ENCODE data around the gene FAM170A. TPM values are rescaled to one million over a fixed set of nuclear protein-coding genes. Genes with fewer than 3 reads are reported as not detected.

The FAM170A gene
- total RNA-seq, 6 donors from 2014 or later: 0.46 TPM; not detected in 5

- Histone ChIP-seq H3K36me3 (no peaks in the 10 kb centered on the region), H3K4me1 (no peaks in the 10 kb centered on the region), H3K4me3 (no peak overlapping the region), H3K27me3 (no peaks in the 10 kb centered on the region), H3K9me3 (peaks cover 0 to 4% (median 0%) of the 10 kb centered on the region in 4 donors), H3K27ac (no peak overlapping the region)
- ATAC-seq (ENCODE audit: low FRiP score in 2 of 2) (no peak), DNase-seq (no peak)
- 78 to 79% methylated on average over 8 of the region's 8 CpGs for WGBS, 2 donors
- TF ChIP-seq CTCF (IDR thresholded peaks at IDR 0.05) (no peak), POLR2A (IDR thresholded peaks at IDR 0.05) (no peak), EP300 (IDR thresholded peaks at IDR 0.05) (no peak), POLR2AphosphoS5 (IDR thresholded peaks at IDR 0.05) (no peak)
Measured at GRCh38 chr5:119678351-119679028, 49.1 kb downstream of the FAM170A start.

- WGBS, 2 donors: 91 to 92% methylated on average over 12 of the region's 12 CpGs
- no peaks in the 10 kb centered on the region for H3K36me3 ChIP-seq
Measured at GRCh38 chr5:119680080-119680479, 50.7 kb downstream of the FAM170A start.

GRCh38 chr5:119681734-119682133 is 52.4 kb downstream of the FAM170A start:
- ATAC-seq (ENCODE audit: low FRiP score in 2 of 2): peak in 1 of 2 donors; percentile 41
- no peaks in the 10 kb centered on the region for H3K9me3 ChIP-seq
- no peaks in the 10 kb centered on the region for H3K36me3 ChIP-seq
- no peak overlapping the region for H3K27ac ChIP-seq
- 71 to 72% methylated on average over 2 of the region's 2 CpGs for WGBS, 2 donors
- H3K4me3 ChIP-seq: no peak overlapping the region
- no peak for DNase-seq
- no peaks in the 10 kb centered on the region for H3K4me1 ChIP-seq
- TF ChIP-seq POLR2A (IDR thresholded peaks at IDR 0.05): no peak
- TF ChIP-seq CTCF (IDR thresholded peaks at IDR 0.05): no peak
- no peak for TF ChIP-seq EP300 (IDR thresholded peaks at IDR 0.05)
- TF ChIP-seq POLR2AphosphoS5 (IDR thresholded peaks at IDR 0.05): no peak
- no peaks in the 10 kb centered on the region for H3K27me3 ChIP-seq

More at GRCh38 chr5:119680080-119680479, 50.7 kb downstream of the FAM170A start:
- TF ChIP-seq EP300 (IDR thresholded peaks at IDR 0.05) (no peak), CTCF (IDR thresholded peaks at IDR 0.05) (no peak), POLR2AphosphoS5 (IDR thresholded peaks at IDR 0.05) (no peak), POLR2A (IDR thresholded peaks at IDR 0.05) (no peak)
- H3K27ac ChIP-seq: no peak overlapping the region
- no peak for ATAC-seq (ENCODE audit: low FRiP score in 2 of 2)
- H3K4me3 ChIP-seq: no peak overlapping the region
- peak in 1 of 2 donors; percentile 40 for DNase-seq
- no peaks in the 10 kb centered on the region for H3K9me3 ChIP-seq
- H3K4me1 ChIP-seq: no peaks in the 10 kb centered on the region
- H3K27me3 ChIP-seq: no peaks in the 10 kb centered on the region

- TF ChIP-seq EP300 (IDR thresholded peaks at IDR 0.05) (no peak), POLR2A (IDR thresholded peaks at IDR 0.05) (no peak), CTCF (IDR thresholded peaks at IDR 0.05) (no peak), POLR2AphosphoS5 (IDR thresholded peaks at IDR 0.05) (no peak)
- H3K4me1 ChIP-seq: no peaks in the 10 kb centered on the region
- H3K4me3 ChIP-seq: no peak overlapping the region
- no peak for DNase-seq
- no peak for ATAC-seq (ENCODE audit: low FRiP score in 2 of 2)
- no peak overlapping the region for H3K27ac ChIP-seq
- no peaks in the 10 kb centered on the region for H3K9me3 ChIP-seq
- H3K27me3 ChIP-seq: no peaks in the 10 kb centered on the region
- WGBS, 2 donors: 81 to 90% methylated on average over 1 of the region's 1 CpG
- H3K36me3 ChIP-seq: no peaks in the 10 kb centered on the region
Measured at GRCh38 chr5:119682372-119682771, 53.0 kb downstream of the FAM170A start.

Other genes with a start within 250 kb of the FAM170A start
- gene HSD17B4, start 177.1 kb upstream of the FAM170A start, total RNA-seq: 100 to 1,000 TPM; 240 to 430 (median 355) TPM

Measured in upper lobe of left lung (tissue), 6 donors.